AML-193 (cell line): Measurements from ENCODE around the gene BANF1.

Experiments used
- DNase-seq, 2 experiments: peaks; one replicate each; lab custom pipeline; 2025; lab: John Stamatoyannopoulos, UW

The BANF1 gene

GRCh38 chr11:66039765-66040164 is 37.5 kb downstream of the BANF1 start:
- no peak for DNase-seq

- no peak for DNase-seq
Observed at GRCh38 chr11:66042227-66042995, 40.1 kb downstream of the BANF1 start.

GRCh38 chr11:66042996-66043906 is 40.9 kb downstream of the BANF1 start:
- no peak for DNase-seq

- no peak for DNase-seq
Observed at GRCh38 chr11:66044757-66045156, 42.5 kb downstream of the BANF1 start.

GRCh38 chr11:66045177-66045639 is 42.9 kb downstream of the BANF1 start:
- DNase-seq, result peak; percentile 46 to 70

GRCh38 chr11:66046901-66047300 is 44.6 kb downstream of the BANF1 start:
- DNase-seq, result no peak

- DNase-seq, result no peak
Observed at GRCh38 chr11:66047541-66048365, 45.5 kb downstream of the BANF1 start.

GRCh38 chr11:66048547-66049323 is 46.4 kb downstream of the BANF1 start, which contains the start of gene GAL3ST3:
Gene GAL3ST3, minus strand, starts transcription at chr11:66049161. Its CDS starts 3,746 bp downstream, at chr11:66045415.
- no peak for DNase-seq

- no peak for DNase-seq
Observed at GRCh38 chr11:66050581-66051231, 48.4 kb downstream of the BANF1 start.

GRCh38 chr11:66051371-66051765 is 49.1 kb downstream of the BANF1 start:
- DNase-seq, result no peak

- peak; percentile 93 to 96 for DNase-seq
Observed at GRCh38 chr11:66051766-66052663, 49.7 kb downstream of the BANF1 start, which contains the start of gene SF3B2. Gene SF3B2, plus strand, starts transcription at chr11:66052364. Its CDS starts 21 bp downstream, at chr11:66052385.

GRCh38 chr11:66052664-66052982 is 50.3 kb downstream of the BANF1 start:
- no peak for DNase-seq
